SK-N-SH (cell line): ENCODE data around the gene CAND1.

ENCODE experiments used
- GATA2 ChIP-seq: sonication (generic); formaldehyde crosslinking; IDR thresholded peaks from 2 replicates; pipeline ENCODE4 v1.5.0; 2020; ENCODE audit warnings: mild to moderate bottlenecking, missing genetic modification reagents
- MXI1 ChIP-seq: IDR thresholded peaks from 2 replicates; pipeline ENCODE4 v1.6.1; 2012; ENCODE audit warnings: mild to moderate bottlenecking, low read depth, low read length, improper control_type of control experiment
- POLR2AphosphoS5 ChIP-seq: IDR thresholded peaks from 2 replicates; pipeline ENCODE4 v1.6.1; 2012; ENCODE audit warnings: low read depth, low read length
- RAD21 ChIP-seq: IDR thresholded peaks from 2 replicates; pipeline ENCODE4 v1.6.1; 2012; ENCODE audit warnings: mild to moderate bottlenecking, low read length
- SMC3 ChIP-seq: IDR thresholded peaks from 2 replicates; pipeline ENCODE4 v1.6.1; 2012; ENCODE audit warnings: low read depth, low read length, improper control_type of control experiment
- TAF1 ChIP-seq: IDR thresholded peaks from 2 replicates; pipeline ENCODE4 v1.6.1; 2012; ENCODE audit warnings: low read depth, mild to moderate bottlenecking, low read length, moderate library complexity, borderline replicate concordance
- TF ChIP-seq, protein P1 (sequence below): IDR thresholded peaks from 2 replicates; pipeline ENCODE4; 2012
- TF ChIP-seq, protein P2 (sequence below): fragments of 200-600 bp; sonication (generic); IDR thresholded peaks from 2 replicates; pipeline ENCODE4 v1.6.1; 2017; ENCODE audit warnings: antibody characterized with exemption, mild to moderate bottlenecking, moderate library complexity
- TF ChIP-seq, protein P3 (sequence below): IDR thresholded peaks from 2 replicates; pipeline ENCODE4 v1.6.1; 2012; ENCODE audit warnings: mild to moderate bottlenecking, low read depth, low read length, moderate library complexity
- TF ChIP-seq, protein P4 (sequence below): IDR thresholded peaks from 2 replicates; pipeline ENCODE4 v1.4.0; 2012; ENCODE audit warnings: low read depth
- TF ChIP-seq, protein P5 (sequence below): IDR thresholded peaks from 2 replicates; pipeline ENCODE4 v1.4.0; 2012; ENCODE audit warnings: low read depth, borderline replicate concordance

DNA sequence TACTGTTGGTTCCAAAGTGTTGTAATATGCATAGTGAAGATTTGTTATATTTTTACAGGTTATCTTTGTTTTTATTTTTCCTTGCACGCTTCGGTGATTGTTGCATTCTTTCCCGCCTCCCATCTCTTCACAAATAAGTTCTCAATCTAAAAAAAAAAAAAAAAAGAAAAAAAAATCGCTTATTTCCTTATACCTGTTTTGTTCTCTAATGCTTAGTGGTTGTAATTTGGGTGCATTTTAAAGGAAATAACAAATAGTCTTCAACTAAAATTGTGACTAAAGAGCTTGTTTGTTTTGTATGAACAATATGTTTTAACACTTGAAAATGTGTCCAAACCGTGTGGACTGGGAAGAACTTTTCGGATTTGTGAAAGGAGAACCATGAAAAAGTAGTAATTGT is 1.5 kb downstream of the CAND1 start:
- no peak for TF ChIP-seq POLR2AphosphoS5
- TF ChIP-seq, protein P1, sequence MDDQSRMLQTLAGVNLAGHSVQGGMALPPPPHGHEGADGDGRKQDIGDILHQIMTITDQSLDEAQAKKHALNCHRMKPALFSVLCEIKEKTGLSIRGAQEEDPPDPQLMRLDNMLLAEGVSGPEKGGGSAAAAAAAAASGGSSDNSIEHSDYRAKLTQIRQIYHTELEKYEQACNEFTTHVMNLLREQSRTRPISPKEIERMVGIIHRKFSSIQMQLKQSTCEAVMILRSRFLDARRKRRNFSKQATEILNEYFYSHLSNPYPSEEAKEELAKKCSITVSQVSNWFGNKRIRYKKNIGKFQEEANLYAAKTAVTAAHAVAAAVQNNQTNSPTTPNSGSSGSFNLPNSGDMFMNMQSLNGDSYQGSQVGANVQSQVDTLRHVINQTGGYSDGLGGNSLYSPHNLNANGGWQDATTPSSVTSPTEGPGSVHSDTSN, result no peak
- TF ChIP-seq SMC3, result no peak
- TF ChIP-seq, protein P2, sequence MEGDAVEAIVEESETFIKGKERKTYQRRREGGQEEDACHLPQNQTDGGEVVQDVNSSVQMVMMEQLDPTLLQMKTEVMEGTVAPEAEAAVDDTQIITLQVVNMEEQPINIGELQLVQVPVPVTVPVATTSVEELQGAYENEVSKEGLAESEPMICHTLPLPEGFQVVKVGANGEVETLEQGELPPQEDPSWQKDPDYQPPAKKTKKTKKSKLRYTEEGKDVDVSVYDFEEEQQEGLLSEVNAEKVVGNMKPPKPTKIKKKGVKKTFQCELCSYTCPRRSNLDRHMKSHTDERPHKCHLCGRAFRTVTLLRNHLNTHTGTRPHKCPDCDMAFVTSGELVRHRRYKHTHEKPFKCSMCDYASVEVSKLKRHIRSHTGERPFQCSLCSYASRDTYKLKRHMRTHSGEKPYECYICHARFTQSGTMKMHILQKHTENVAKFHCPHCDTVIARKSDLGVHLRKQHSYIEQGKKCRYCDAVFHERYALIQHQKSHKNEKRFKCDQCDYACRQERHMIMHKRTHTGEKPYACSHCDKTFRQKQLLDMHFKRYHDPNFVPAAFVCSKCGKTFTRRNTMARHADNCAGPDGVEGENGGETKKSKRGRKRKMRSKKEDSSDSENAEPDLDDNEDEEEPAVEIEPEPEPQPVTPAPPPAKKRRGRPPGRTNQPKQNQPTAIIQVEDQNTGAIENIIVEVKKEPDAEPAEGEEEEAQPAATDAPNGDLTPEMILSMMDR, result no peak
- TF ChIP-seq, protein P3, sequence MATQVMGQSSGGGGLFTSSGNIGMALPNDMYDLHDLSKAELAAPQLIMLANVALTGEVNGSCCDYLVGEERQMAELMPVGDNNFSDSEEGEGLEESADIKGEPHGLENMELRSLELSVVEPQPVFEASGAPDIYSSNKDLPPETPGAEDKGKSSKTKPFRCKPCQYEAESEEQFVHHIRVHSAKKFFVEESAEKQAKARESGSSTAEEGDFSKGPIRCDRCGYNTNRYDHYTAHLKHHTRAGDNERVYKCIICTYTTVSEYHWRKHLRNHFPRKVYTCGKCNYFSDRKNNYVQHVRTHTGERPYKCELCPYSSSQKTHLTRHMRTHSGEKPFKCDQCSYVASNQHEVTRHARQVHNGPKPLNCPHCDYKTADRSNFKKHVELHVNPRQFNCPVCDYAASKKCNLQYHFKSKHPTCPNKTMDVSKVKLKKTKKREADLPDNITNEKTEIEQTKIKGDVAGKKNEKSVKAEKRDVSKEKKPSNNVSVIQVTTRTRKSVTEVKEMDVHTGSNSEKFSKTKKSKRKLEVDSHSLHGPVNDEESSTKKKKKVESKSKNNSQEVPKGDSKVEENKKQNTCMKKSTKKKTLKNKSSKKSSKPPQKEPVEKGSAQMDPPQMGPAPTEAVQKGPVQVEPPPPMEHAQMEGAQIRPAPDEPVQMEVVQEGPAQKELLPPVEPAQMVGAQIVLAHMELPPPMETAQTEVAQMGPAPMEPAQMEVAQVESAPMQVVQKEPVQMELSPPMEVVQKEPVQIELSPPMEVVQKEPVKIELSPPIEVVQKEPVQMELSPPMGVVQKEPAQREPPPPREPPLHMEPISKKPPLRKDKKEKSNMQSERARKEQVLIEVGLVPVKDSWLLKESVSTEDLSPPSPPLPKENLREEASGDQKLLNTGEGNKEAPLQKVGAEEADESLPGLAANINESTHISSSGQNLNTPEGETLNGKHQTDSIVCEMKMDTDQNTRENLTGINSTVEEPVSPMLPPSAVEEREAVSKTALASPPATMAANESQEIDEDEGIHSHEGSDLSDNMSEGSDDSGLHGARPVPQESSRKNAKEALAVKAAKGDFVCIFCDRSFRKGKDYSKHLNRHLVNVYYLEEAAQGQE, result no peak
- TF ChIP-seq, protein P4, sequence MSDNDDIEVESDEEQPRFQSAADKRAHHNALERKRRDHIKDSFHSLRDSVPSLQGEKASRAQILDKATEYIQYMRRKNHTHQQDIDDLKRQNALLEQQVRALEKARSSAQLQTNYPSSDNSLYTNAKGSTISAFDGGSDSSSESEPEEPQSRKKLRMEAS, result no peak
- TF ChIP-seq MXI1, result no peak
- TF ChIP-seq TAF1, result no peak
- TF ChIP-seq, protein P5, sequence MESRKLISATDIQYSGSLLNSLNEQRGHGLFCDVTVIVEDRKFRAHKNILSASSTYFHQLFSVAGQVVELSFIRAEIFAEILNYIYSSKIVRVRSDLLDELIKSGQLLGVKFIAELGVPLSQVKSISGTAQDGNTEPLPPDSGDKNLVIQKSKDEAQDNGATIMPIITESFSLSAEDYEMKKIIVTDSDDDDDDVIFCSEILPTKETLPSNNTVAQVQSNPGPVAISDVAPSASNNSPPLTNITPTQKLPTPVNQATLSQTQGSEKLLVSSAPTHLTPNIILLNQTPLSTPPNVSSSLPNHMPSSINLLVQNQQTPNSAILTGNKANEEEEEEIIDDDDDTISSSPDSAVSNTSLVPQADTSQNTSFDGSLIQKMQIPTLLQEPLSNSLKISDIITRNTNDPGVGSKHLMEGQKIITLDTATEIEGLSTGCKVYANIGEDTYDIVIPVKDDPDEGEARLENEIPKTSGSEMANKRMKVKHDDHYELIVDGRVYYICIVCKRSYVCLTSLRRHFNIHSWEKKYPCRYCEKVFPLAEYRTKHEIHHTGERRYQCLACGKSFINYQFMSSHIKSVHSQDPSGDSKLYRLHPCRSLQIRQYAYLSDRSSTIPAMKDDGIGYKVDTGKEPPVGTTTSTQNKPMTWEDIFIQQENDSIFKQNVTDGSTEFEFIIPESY, result no peak
- TF ChIP-seq GATA2 (CRISPR knock-in tag), result no peak
- no peak for TF ChIP-seq RAD21
